ENCODE data around the gene CACNG3.
"Not testable (repeated sequence)": the region's sequence is repeated elsewhere in the genome, so short reads cannot be mapped to it uniquely, and the experiment has no call there.

Gene CACNG3

GRCh38 chr16:24279982-24280515 is 23.9 kb downstream of the CACNG3 start:
- DNase-seq (ENCODE audit: low spot score) = no peak

- no peak for DNase-seq (ENCODE audit: low spot score)
These were observed 25.3 kb downstream of the CACNG3 start for GRCh38 chr16:24281466-24281865.

- DNase-seq (ENCODE audit: low spot score) = no peak
These were observed 26.0 kb downstream of the CACNG3 start for GRCh38 chr16:24282141-24282540.

GRCh38 chr16:24286741-24287405 is 30.7 kb downstream of the CACNG3 start:
- no peak for DNase-seq (ENCODE audit: low spot score)

GRCh38 chr16:24288516-24288915 is 32.4 kb downstream of the CACNG3 start:
- no peak for DNase-seq (ENCODE audit: low spot score)

GRCh38 chr16:24289166-24289700 is 33.1 kb downstream of the CACNG3 start:
- DNase-seq (ENCODE audit: low spot score) = no peak

- no peak for DNase-seq (ENCODE audit: low spot score)
These were observed 35.8 kb downstream of the CACNG3 start for GRCh38 chr16:24291932-24292331.

GRCh38 chr16:24294131-24294530 is 38.0 kb downstream of the CACNG3 start:
- DNase-seq (ENCODE audit: low spot score) = no peak

GRCh38 chr16:24297375-24297774 is 41.2 kb downstream of the CACNG3 start:
- DNase-seq (ENCODE audit: low spot score) = no peak

GRCh38 chr16:24298548-24299167 is 42.5 kb downstream of the CACNG3 start:
- DNase-seq (ENCODE audit: low spot score) = no peak

- not testable (repeated sequence) for DNase-seq (ENCODE audit: low spot score)
These were observed 44.6 kb downstream of the CACNG3 start for GRCh38 chr16:24300750-24301149.

GRCh38 chr16:24302636-24303035 is 46.5 kb downstream of the CACNG3 start:
- DNase-seq (ENCODE audit: low spot score) = no peak

GRCh38 chr16:24308200-24308599 is 52.1 kb downstream of the CACNG3 start:
- no peak for DNase-seq (ENCODE audit: low spot score)

- no peak for DNase-seq (ENCODE audit: low spot score)
These were observed 53.4 kb downstream of the CACNG3 start for GRCh38 chr16:24309258-24310142.

- no peak for DNase-seq (ENCODE audit: low spot score)
These were observed 59.2 kb downstream of the CACNG3 start for GRCh38 chr16:24315343-24315742.

- no peak for DNase-seq (ENCODE audit: low spot score)
These were observed 62.5 kb downstream of the CACNG3 start for GRCh38 chr16:24318680-24319079.

- DNase-seq (ENCODE audit: low spot score) = no peak
These were observed 63.1 kb downstream of the CACNG3 start for GRCh38 chr16:24319126-24319814.

GRCh38 chr16:24322106-24322505 is 66.0 kb downstream of the CACNG3 start:
- no peak for DNase-seq (ENCODE audit: low spot score)

- no peak for DNase-seq (ENCODE audit: low spot score)
These were observed 68.3 kb downstream of the CACNG3 start for GRCh38 chr16:24324421-24324820.

GRCh38 chr16:24328835-24329452 is 72.8 kb downstream of the CACNG3 start:
- no peak for DNase-seq (ENCODE audit: low spot score)

GRCh38 chr16:24332178-24332577 is 76.0 kb downstream of the CACNG3 start:
- no peak for DNase-seq (ENCODE audit: low spot score)
